GM08714 (cell line): Measurements from ENCODE around the gene ZNF480.
"Not testable (repeated sequence)": the region's sequence is repeated elsewhere in the genome, so short reads cannot be mapped to it uniquely, and the experiment has no call there.

Experiments used
- H3K4me3 ChIP-seq: fragments of 200-500 bp; sonication (Bioruptor generic); 2 replicates; pipeline ENCODE4 v1.5.1; 2014; ENCODE audit warnings: mild to moderate bottlenecking, low read length, inconsistent platforms
- ZNF274 ChIP-seq: IDR thresholded peaks from 2 replicates; pipeline ENCODE4 v1.6.1; 2012; ENCODE audit warnings: mild to moderate bottlenecking, low read depth, low read length

Gene ZNF480

GRCh38 chr19:52296773-52297600 lies at the start of gene ZNF480:
ZNF480 (plus strand) TSS chr19:52297169; CDS start chr19:52300413, 3,244 bp downstream.
- TF ChIP-seq ZNF274, result no peak
- H3K4me3 ChIP-seq, result peak within 1 kb of the TSS; percentile 98

GRCh38 chr19:52248241-52248640 lies 48.7 kb upstream of the ZNF480 start:
- H3K4me3 ChIP-seq, result no peak overlapping the region
- no peak for TF ChIP-seq ZNF274

- H3K4me3 ChIP-seq, result no peak overlapping the region
- no peak for TF ChIP-seq ZNF274
Observed at GRCh38 chr19:52258426-52258825, 38.5 kb upstream of the ZNF480 start.

GRCh38 chr19:52265556-52265955 lies 31.4 kb upstream of the ZNF480 start:
- H3K4me3 ChIP-seq, result not testable (repeated sequence)

- peak within 1 kb of the TSS; percentile 86 for H3K4me3 ChIP-seq
- TF ChIP-seq ZNF274, result no peak
Observed at GRCh38 chr19:52269338-52270261, 27.4 kb upstream of the ZNF480 start, which contains the start of gene ZNF766. ZNF766 (plus strand) TSS chr19:52269587; CDS start chr19:52269614, 27 bp downstream.

GRCh38 chr19:52270266-52270885 lies 26.6 kb upstream of the ZNF480 start:
- H3K4me3 ChIP-seq, result peak overlapping the region; percentile 86
- no peak for TF ChIP-seq ZNF274

GRCh38 chr19:52273301-52273700 lies 23.7 kb upstream of the ZNF480 start:
- no peak overlapping the region for H3K4me3 ChIP-seq
- TF ChIP-seq ZNF274, result no peak

GRCh38 chr19:52274191-52274590 lies 22.8 kb upstream of the ZNF480 start:
- no peak for TF ChIP-seq ZNF274
- H3K4me3 ChIP-seq, result no peak overlapping the region

- H3K4me3 ChIP-seq, result no peak overlapping the region
- TF ChIP-seq ZNF274, result no peak
Observed at GRCh38 chr19:52275988-52276387, 21.0 kb upstream of the ZNF480 start.

- H3K4me3 ChIP-seq, result no peak overlapping the region
- no peak for TF ChIP-seq ZNF274
Observed at GRCh38 chr19:52277471-52277870, 19.5 kb upstream of the ZNF480 start.

GRCh38 chr19:52286256-52286655 lies 10.7 kb upstream of the ZNF480 start:
- no peak for TF ChIP-seq ZNF274
- no peak overlapping the region for H3K4me3 ChIP-seq

- TF ChIP-seq ZNF274, result no peak
Observed at GRCh38 chr19:52291781-52292180, 5.2 kb upstream of the ZNF480 start.

GRCh38 chr19:52292946-52293345 lies 4.0 kb upstream of the ZNF480 start:
- not testable (repeated sequence) for H3K4me3 ChIP-seq

More at GRCh38 chr19:52291781-52292180, 5.2 kb upstream of the ZNF480 start:
- no peak overlapping the region for H3K4me3 ChIP-seq

GRCh38 chr19:52296400-52296772 lies 583 bp upstream of the ZNF480 start:
- peak overlapping the region; percentile 98 for H3K4me3 ChIP-seq
- TF ChIP-seq ZNF274, result no peak
